Measurements from ENCODE around the gene PDCD4.

PDCD4 gene

GRCh38 chr10:110847374-110847773 is 24.4 kb upstream of the PDCD4 start:
- H3K27ac ChIP-seq, result no peak overlapping the region
- intact Hi-C loops (cut with DNase I; ENCODE audit: low total_unique reads), result no loop called here
- no peaks in the 10 kb centered on the region for H3K36me3 ChIP-seq
- no peak overlapping the region for H3K4me3 ChIP-seq
- no peaks in the 10 kb centered on the region for H3K27me3 ChIP-seq
- H3K9me3 ChIP-seq, result no peaks in the 10 kb centered on the region
- TF ChIP-seq, protein P1, sequence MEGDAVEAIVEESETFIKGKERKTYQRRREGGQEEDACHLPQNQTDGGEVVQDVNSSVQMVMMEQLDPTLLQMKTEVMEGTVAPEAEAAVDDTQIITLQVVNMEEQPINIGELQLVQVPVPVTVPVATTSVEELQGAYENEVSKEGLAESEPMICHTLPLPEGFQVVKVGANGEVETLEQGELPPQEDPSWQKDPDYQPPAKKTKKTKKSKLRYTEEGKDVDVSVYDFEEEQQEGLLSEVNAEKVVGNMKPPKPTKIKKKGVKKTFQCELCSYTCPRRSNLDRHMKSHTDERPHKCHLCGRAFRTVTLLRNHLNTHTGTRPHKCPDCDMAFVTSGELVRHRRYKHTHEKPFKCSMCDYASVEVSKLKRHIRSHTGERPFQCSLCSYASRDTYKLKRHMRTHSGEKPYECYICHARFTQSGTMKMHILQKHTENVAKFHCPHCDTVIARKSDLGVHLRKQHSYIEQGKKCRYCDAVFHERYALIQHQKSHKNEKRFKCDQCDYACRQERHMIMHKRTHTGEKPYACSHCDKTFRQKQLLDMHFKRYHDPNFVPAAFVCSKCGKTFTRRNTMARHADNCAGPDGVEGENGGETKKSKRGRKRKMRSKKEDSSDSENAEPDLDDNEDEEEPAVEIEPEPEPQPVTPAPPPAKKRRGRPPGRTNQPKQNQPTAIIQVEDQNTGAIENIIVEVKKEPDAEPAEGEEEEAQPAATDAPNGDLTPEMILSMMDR (IDR thresholded peaks at IDR 0.05), result no peak
- H3K4me1 ChIP-seq, result peaks cover 0 to 28% (median 0%) of the 10 kb centered on the region in 4 donors
- no peak for DNase-seq

DNA sequence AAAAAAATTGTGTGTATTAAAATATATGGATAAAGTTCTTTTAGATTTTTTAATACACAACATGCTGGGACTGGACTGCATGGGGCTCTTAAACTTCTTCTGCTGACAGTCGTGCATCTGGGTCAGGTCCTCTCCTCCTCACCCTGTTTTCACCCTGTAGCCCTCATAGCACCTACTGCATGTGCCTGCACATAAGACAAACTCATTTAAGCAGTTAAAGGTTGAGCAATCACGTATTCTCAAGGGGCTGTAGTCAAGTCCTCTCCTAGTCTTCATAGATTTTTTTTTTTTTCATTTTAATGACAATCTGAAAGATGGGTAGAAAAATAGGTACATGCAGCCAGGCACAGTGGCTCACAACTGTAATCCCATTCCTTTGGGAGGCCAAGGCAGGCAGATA is 23.6 kb upstream of the PDCD4 start:
- H3K27me3 ChIP-seq, result no peaks in the 10 kb centered on the region
- TF ChIP-seq, protein P1 (IDR thresholded peaks at IDR 0.05), result no peak
- H3K27ac ChIP-seq, result no peak overlapping the region
- no peak for DNase-seq
- no peaks in the 10 kb centered on the region for H3K9me3 ChIP-seq
- intact Hi-C loops (cut with DNase I; ENCODE audit: low total_unique reads), result no loop called here
- H3K4me3 ChIP-seq, result no peak overlapping the region
- peaks cover 0 to 35% (median 0%) of the 10 kb centered on the region in 4 donors for H3K4me1 ChIP-seq
- no peaks in the 10 kb centered on the region for H3K36me3 ChIP-seq

GRCh38 chr10:110850099-110850498 is 21.6 kb upstream of the PDCD4 start:
- no peak for DNase-seq
- intact Hi-C loops (cut with DNase I; ENCODE audit: low total_unique reads), result no loop called here
- H3K4me1 ChIP-seq, result peaks cover 0 to 30% (median 0%) of the 10 kb centered on the region in 4 donors
- TF ChIP-seq, protein P1 (IDR thresholded peaks at IDR 0.05), result no peak
- no peak overlapping the region for H3K4me3 ChIP-seq
- no peaks in the 10 kb centered on the region for H3K36me3 ChIP-seq
- H3K27ac ChIP-seq, result no peak overlapping the region
- no peaks in the 10 kb centered on the region for H3K9me3 ChIP-seq
- H3K27me3 ChIP-seq, result no peaks in the 10 kb centered on the region

- Histone ChIP-seq H3K27me3 (no peaks in the 10 kb centered on the region), H3K36me3 (no peaks in the 10 kb centered on the region), H3K27ac (no peak overlapping the region), H3K4me3 (no peak overlapping the region), H3K9me3 (no peaks in the 10 kb centered on the region), H3K4me1 (peaks cover 0 to 20% (median 0%) of the 10 kb centered on the region in 4 donors)
- intact Hi-C loops (cut with DNase I; ENCODE audit: low total_unique reads), result no loop called here
- TF ChIP-seq, protein P1 (IDR thresholded peaks at IDR 0.05), result no peak
- no peak for DNase-seq
Measured at GRCh38 chr10:110851020-110851612, 20.6 kb upstream of the PDCD4 start.

GRCh38 chr10:110852255-110852896 is 19.4 kb upstream of the PDCD4 start:
- Histone ChIP-seq H3K36me3 (no peaks in the 10 kb centered on the region), H3K27me3 (no peaks in the 10 kb centered on the region), H3K27ac (no peak overlapping the region), H3K4me3 (no peak overlapping the region), H3K9me3 (no peaks in the 10 kb centered on the region), H3K4me1 (peaks cover 0 to 16% (median 0%) of the 10 kb centered on the region in 4 donors)
- no peak for DNase-seq
- intact Hi-C loops (cut with DNase I; ENCODE audit: low total_unique reads), result no loop called here
- TF ChIP-seq, protein P1 (IDR thresholded peaks at IDR 0.05), result no peak
